GM18907 (cell line): ENCODE results near the gene MXRA7.

Source experiments
- ATAC-seq: cut with Tn5 transposase; IDR thresholded peaks from one replicate; pipeline ENCODE4 v1.9.1; 2021; ENCODE audit warnings: mild to moderate bottlenecking, moderate library complexity; ENCODE audit not compliant: unreplicated experiment

MXRA7 gene

GRCh38 chr17:76681222-76682137 is 29.3 kb downstream of the MXRA7 start:
- no peak for ATAC-seq

- no peak for ATAC-seq
Observed at GRCh38 chr17:76679239-76679638, 31.5 kb downstream of the MXRA7 start.

DNA sequence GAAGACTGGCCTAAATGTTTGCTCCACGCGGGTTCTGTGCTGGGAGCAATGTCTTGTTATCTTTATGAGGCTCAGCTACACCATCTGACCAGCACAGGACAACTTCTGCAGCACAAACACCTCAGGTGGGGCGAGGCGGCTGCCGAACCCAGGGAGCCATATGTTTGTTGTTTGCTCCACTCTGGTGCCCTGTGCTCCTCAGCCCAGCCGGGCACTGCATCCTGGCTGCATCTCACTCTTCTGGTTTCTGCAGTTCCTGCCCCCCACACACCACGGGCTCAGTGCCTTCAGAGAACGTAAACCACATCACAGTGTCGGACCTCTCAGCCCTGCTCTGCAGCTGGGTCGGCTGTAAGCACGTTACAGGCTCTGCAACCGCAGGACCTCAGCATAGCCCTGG is 32.4 kb downstream of the MXRA7 start:
- ATAC-seq: no peak

- ATAC-seq: no peak
Observed at GRCh38 chr17:76677406-76677805, 33.4 kb downstream of the MXRA7 start.

- no peak for ATAC-seq
Observed at GRCh38 chr17:76676629-76677028, 34.1 kb downstream of the MXRA7 start.

GRCh38 chr17:76675648-76676047 is 35.1 kb downstream of the MXRA7 start:
- ATAC-seq: no peak

GRCh38 chr17:76674600-76674999 is 36.2 kb downstream of the MXRA7 start:
- no peak for ATAC-seq

DNA sequence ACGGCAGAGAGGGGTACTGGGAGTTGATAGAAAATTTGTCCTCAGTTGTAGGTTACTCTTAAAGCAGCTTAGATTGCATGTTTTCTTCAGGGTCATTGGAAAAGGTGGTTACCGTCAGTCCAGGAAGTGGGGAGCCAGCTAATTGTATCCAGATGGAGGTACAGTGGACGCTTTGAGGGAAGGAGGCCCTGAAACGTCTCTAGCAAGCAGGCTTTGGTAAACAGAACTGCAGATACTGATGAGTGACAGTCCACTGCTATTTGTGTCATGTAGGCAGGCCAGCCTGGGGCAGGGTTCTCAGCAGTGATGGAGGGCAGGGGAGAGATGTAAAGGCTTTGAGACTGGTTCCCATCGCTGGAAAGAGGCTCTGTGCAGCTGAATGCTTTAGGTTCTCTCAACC is 37.0 kb downstream of the MXRA7 start:
- ATAC-seq: no peak

DNA sequence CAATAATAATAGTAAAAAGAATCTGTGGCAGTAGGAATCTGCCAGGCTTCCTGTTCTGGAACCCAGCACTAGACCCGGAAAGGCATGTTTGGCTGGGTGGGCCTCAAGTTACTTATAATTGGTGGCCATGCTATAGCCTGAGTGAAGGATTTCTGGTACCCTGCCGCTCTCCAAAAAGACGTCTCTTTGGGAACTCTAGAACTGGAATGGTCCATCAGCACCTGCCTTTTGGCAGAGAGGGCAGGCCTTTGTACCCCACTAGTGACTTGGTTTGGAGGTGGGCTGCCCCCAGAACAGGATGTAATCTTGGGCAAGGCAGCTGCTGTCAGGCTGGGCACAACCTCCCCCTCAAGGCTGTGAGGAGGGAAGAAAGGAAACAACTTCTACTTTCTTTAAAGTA is 37.9 kb downstream of the MXRA7 start:
- ATAC-seq: no peak

DNA sequence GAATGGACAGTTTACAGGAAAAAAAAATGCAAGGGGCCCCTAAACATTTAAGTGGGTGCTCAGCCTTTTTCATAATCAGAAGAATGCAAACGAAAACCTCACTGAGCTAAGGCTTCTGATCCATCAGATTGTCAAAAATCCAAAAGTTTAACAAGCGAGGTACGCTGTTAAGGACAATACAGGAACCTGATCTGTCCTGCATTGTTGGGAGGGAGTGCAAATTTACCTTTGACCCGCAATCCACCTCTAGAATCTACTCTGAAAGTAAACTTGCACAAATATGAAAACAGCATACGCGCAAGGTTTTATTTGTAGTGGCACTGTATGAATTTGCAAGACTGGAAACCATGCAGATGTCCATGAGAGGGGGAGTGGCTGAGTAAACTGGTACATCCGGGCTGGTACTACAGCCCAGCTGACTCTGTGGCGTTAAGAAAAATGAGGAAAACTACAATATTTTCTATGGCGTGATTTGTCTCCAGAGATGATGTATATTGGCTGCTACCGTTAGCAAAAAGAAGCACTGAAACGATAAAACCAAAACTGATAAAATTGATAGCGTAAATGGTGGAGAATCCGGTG is 38.4 kb downstream of the MXRA7 start:
- no peak for ATAC-seq

- ATAC-seq: peak; percentile 21
Observed at GRCh38 chr17:76671912-76672262, 38.9 kb downstream of the MXRA7 start.

- peak; percentile 97 for ATAC-seq
Observed at GRCh38 chr17:76671123-76671911, 39.4 kb downstream of the MXRA7 start.

DNA sequence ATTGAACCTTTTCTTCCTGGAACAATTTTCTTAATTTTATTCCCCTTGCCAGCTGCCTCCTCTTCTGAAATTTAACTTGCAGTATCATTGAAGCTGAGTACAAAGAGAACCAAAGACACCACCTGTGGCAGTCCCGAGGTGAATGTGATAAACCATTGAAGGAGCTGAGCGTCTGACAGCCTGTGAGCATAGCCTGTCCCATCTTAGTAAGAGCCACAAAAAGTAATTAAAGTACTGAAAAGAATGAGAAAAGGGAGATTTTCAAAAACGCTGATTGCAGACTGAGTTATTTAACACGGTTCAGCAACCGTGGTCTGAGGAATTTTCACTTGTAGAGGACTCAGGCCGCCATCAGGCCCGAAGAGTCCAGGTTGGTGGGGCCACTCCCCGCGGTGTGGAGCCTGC is 40.0 kb downstream of the MXRA7 start:
- no peak for ATAC-seq

GRCh38 chr17:76670020-76670717 is 40.6 kb downstream of the MXRA7 start:
- ATAC-seq: no peak

DNA sequence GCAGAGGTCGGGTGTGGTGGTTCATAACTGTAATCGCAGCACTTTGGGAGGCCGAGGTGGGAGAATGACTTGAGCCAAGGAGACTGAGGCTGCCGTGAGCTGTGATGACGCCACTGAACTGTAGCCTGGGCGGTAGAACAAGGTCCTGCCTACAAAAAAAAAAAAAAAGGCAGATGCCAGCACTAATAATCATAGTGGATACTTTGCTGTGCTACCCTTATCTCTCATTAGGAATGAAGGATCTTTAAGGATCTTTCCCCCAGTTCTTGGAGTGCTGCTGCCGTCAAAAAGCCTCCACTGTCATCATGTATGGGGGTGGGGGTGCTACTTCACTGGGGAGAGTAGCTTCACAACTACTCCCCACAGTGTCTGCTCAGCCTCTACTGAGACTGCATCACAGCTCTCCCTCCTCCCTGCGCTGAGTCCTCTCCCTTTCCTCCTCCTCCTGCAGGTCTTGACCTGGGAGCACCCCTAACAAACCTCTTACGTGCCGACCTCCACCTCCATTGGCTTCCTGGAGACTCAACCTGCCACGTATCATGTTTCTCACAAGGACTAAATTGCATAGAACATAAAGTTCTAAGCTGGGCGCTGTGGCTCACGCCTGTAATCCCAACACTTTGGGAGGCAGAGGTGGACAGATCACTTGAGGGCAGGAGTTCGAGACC is 42.8 kb downstream of the MXRA7 start:
- no peak for ATAC-seq

- no peak for ATAC-seq
Observed at GRCh38 chr17:76667491-76667755, 43.3 kb downstream of the MXRA7 start.

- ATAC-seq: no peak
Observed at GRCh38 chr17:76660656-76661042, 50.1 kb downstream of the MXRA7 start.

DNA sequence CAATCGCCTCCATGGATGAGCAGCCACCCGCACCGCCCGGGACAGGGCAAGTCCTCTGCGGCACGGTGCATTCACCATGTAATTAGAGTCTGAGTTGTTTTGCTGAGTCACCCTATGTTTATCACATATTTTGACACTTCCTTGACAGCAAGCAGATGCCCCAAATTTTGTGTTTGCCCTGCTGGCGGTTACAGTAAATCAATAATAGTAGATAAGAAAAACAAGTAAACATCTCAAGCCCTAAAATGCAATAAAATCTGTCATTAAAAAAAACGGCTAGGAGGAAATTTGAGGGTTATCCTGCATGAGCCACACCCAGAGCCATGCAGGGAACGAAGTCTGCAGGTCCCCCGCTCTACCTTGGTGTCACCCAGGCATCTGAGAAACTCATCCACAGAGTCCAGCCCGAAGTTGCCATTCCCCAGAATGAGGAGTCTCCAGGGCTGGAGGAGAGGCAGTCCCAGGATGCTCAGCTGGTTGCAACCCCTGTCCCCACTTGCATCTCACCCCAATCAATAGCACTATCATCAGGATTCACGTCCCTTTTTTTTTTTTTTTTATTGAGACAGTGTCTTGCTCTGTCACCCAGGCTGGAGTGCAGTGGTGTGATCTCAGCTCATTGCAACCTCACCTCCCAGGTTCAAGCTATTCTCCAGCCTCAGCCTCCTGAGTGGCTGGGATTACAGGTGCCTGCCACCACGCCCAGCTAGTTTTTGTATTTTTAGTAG is 50.7 kb downstream of the MXRA7 start:
- ATAC-seq: no peak

DNA sequence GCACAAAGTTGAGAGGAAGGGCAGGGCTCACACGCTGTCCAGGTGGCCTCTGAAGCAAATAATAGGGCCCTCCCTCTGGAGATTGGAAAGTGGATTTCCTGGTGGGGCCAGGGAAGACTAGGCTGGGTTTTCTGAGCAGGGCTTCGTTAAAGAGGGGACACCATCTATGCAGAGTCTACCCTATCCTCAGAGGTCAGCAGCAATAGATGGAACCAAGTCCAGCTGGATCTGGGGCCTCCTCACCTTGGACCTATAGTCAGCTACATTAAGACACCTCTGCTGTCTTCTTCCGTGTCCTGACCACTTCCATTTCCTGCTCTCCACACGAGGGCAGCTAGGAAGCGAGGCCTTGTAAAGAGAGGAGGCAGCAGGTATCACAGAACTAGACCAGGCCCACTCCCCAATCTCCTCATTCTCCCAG is 52.5 kb downstream of the MXRA7 start:
- no peak for ATAC-seq
